OCI-LY1 (cell line): ENCODE measurements around the gene STAT5B.

Source experiments
- H2AFZ ChIP-seq: fragments of 200-600 bp; sonication (generic), shearing (Covaris generic); 2 replicates; pipeline ENCODE4 v1.6.0; 2014; ENCODE audit warnings: antibody characterized with exemption, mild to moderate bottlenecking, low read length
- H3F3A ChIP-seq: fragments of 200-600 bp; sonication (generic), shearing (Covaris generic); 2 replicates; pipeline ENCODE4 v1.6.0; 2014; ENCODE audit warnings: mild to moderate bottlenecking, antibody characterized with exemption, low read length, moderate library complexity; ENCODE audit not compliant: insufficient read depth
- H3K27ac ChIP-seq: fragments of 200-600 bp; sonication (generic); 2 replicates; pipeline ENCODE4 v1.5.1; 2014; ENCODE audit warnings: low read length, mixed run types, mild to moderate bottlenecking, low read depth; ENCODE audit not compliant: poor library complexity, severe bottlenecking
- H3K27me3 ChIP-seq: fragments of 200-600 bp; sonication (generic); 2 replicates; pipeline ENCODE4 v1.6.0; 2014; ENCODE audit warnings: antibody characterized with exemption, mild to moderate bottlenecking, low read length, moderate library complexity; ENCODE audit not compliant: insufficient read depth
- H3K36me3 ChIP-seq: fragments of 200-600 bp; sonication (generic); 2 replicates; pipeline ENCODE4 v1.6.1; 2014; ENCODE audit warnings: mild to moderate bottlenecking, antibody characterized with exemption, low read length, moderate library complexity, mixed read lengths; ENCODE audit not compliant: insufficient read depth
- H3K4me1 ChIP-seq: fragments of 200-600 bp; sonication (generic); 2 replicates; pipeline ENCODE4 v1.5.1; 2014; ENCODE audit warnings: mild to moderate bottlenecking, low read length, moderate library complexity; ENCODE audit not compliant: insufficient read depth, severe bottlenecking
- H3K4me2 ChIP-seq: fragments of 200-600 bp; sonication (generic), shearing (Covaris generic); 2 replicates; pipeline ENCODE4 v1.6.1; 2014; ENCODE audit warnings: low read length
- H3K4me3 ChIP-seq: fragments of 200-600 bp; sonication (generic); 2 replicates; pipeline ENCODE4 v1.5.1; 2014; ENCODE audit warnings: low read length, low read depth, mild to moderate bottlenecking, mixed read lengths; ENCODE audit not compliant: poor library complexity, severe bottlenecking
- H3K79me2 ChIP-seq: fragments of 200-600 bp; shearing (Covaris generic); 2 replicates; pipeline ENCODE4 v1.6.1; 2016; ENCODE audit warnings: mixed run types, low read length, mixed read lengths; ENCODE audit not compliant: insufficient read depth
- H3K9ac ChIP-seq: fragments of 200-600 bp; sonication (generic), shearing (Covaris generic); 2 replicates; pipeline ENCODE4 v1.6.1; 2014; ENCODE audit warnings: mild to moderate bottlenecking, low read length, mixed read lengths
- H3K9me2 ChIP-seq: fragments of 200-600 bp; sonication (generic), shearing (Covaris generic); 2 replicates; pipeline ENCODE4 v1.6.1; 2014; ENCODE audit warnings: low read depth, mild to moderate bottlenecking, low read length, mixed read lengths
- H3K9me3 ChIP-seq: fragments of 200-600 bp; shearing (Covaris generic); 2 replicates; pipeline ENCODE4 v1.6.1; 2014; ENCODE audit warnings: low read length, mixed read lengths
- H4K20me1 ChIP-seq: fragments of 200-600 bp; sonication (generic), shearing (Covaris generic); 2 replicates; pipeline ENCODE4 v1.6.0; 2016; ENCODE audit warnings: mild to moderate bottlenecking, low read length; ENCODE audit not compliant: insufficient read depth
- EZH2 ChIP-seq: fragments of 200-600 bp; sonication (generic), shearing (Covaris generic); IDR thresholded peaks from 2 replicates; pipeline ENCODE4 v1.8.0; 2017; ENCODE audit warnings: borderline replicate concordance, mixed run types, mild to moderate bottlenecking, antibody characterized with exemption, low read length, moderate library complexity, mixed read lengths
- TF ChIP-seq, protein P1 (sequence below): fragments of 200-600 bp; sonication (generic), shearing (Covaris generic); IDR thresholded peaks from 2 replicates; pipeline ENCODE4 v1.5.1; 2017; ENCODE audit warnings: mild to moderate bottlenecking, antibody characterized with exemption, low read length, moderate library complexity, mixed read lengths

The STAT5B gene

DNA sequence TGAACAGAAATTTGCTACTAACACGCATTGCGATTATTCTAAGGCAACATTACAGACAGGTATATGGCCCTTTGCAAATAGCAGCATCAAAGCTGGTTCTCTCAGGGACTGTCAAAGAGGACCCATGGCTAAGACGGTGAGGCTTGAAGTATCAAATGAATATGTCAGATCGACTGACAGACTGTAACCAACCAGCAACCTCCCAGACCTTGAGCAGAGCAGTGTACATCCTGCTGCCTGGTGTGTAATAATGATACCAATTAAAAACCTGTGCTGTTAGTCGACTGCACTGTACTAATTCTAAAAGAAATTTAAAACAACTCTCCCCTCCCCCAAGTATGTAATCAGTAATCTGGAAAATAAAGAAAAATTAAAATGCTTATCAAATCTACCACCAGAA is 46.0 kb downstream of the STAT5B start:
- Histone ChIP-seq H3K9me3 (no peaks in the 10 kb centered on the region), H3K4me1 (no peaks in the 10 kb centered on the region), H3K9ac (no peak overlapping the region), H4K20me1 (no peaks in the 10 kb centered on the region), H3K79me2 (no peaks in the 10 kb centered on the region), H3K4me3 (no peak overlapping the region), H2AFZ (no peak overlapping the region), H3F3A (no peaks in the 10 kb centered on the region), H3K36me3 (no peaks in the 10 kb centered on the region; the same call in 1 of the 2 replicates), H3K27me3 (no peaks in the 10 kb centered on the region), H3K27ac (no peak overlapping the region), H3K9me2 (no peaks in the 10 kb centered on the region), H3K4me2 (no peak overlapping the region)
- TF ChIP-seq EZH2 = no peak
- TF ChIP-seq, protein P1, sequence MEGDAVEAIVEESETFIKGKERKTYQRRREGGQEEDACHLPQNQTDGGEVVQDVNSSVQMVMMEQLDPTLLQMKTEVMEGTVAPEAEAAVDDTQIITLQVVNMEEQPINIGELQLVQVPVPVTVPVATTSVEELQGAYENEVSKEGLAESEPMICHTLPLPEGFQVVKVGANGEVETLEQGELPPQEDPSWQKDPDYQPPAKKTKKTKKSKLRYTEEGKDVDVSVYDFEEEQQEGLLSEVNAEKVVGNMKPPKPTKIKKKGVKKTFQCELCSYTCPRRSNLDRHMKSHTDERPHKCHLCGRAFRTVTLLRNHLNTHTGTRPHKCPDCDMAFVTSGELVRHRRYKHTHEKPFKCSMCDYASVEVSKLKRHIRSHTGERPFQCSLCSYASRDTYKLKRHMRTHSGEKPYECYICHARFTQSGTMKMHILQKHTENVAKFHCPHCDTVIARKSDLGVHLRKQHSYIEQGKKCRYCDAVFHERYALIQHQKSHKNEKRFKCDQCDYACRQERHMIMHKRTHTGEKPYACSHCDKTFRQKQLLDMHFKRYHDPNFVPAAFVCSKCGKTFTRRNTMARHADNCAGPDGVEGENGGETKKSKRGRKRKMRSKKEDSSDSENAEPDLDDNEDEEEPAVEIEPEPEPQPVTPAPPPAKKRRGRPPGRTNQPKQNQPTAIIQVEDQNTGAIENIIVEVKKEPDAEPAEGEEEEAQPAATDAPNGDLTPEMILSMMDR = no peak

DNA sequence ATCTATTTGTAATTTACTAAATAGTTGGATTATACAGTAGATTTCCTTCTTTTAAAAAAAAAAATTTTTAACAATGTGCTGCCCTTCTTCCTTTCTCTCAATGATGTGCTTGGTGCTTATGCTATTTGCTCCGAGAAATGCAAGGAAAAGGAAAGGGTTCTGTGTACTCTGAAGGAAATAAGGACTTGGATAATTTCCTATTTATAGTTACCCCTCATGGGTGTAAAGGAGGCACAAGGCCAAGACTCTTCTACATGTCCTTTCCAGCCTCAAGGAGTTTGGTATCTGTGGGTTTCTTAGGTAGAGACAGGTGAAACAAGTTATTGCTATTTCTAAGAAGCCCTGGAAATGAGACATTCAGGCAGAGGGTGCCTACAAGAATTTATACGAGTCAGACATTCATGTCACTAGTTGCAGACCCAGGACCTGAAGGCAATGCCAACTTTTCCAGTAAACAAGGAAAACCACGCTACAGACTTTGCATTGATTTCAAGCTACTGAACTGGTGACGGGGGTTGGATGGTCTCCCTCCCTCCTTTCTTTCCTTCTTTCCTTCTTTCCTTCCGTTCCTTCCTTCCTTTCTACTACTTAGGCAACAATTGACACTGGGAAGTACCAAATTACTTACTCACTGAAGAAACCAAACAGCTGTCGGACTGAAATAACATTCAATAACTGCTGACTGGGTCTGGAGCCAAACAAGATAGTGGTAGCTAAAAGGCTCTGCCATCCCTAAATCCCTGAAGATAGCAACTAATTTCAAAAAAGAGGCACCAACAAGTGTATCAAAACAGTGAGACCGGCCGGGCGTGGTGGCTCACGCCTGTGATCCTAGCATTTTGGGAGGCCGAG is 48.1 kb downstream of the STAT5B start:
- H3K4me2 ChIP-seq = no peak overlapping the region
- no peaks in the 10 kb centered on the region for H3K9me3 ChIP-seq
- H3K79me2 ChIP-seq = no peaks in the 10 kb centered on the region
- no peaks in the 10 kb centered on the region; the same call in 1 of the 2 replicates for H3K36me3 ChIP-seq
- no peaks in the 10 kb centered on the region for H4K20me1 ChIP-seq
- H3K9me2 ChIP-seq = no peaks in the 10 kb centered on the region
- TF ChIP-seq EZH2 = no peak
- TF ChIP-seq, protein P1 = no peak
- H3K27ac ChIP-seq = no peak overlapping the region
- H3F3A ChIP-seq = no peaks in the 10 kb centered on the region
- no peaks in the 10 kb centered on the region for H3K27me3 ChIP-seq
- no peak overlapping the region for H3K9ac ChIP-seq
- no peak overlapping the region for H3K4me3 ChIP-seq
- no peaks in the 10 kb centered on the region for H3K4me1 ChIP-seq
- H2AFZ ChIP-seq = no peak overlapping the region

DNA sequence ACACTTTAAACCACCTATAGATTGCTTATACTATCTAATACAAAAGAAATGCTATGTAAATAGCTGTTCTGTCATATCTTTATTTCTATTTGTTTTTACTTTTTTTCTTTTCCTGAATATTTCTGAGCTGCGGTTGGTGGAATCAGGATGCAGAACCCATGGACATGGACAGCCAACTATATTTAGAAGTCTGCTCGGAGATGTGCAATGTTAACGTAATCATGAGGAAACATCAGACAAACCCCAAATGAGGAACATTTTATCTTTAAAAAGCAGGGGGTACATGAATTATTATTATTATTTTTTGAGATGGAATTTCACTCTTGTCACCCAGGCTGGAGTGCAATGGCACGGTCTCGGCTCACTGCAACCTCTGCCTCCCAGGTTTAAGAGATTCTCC is 50.5 kb downstream of the STAT5B start:
- H3K4me3 ChIP-seq = no peak overlapping the region
- no peaks in the 10 kb centered on the region for H3K4me1 ChIP-seq
- no peaks in the 10 kb centered on the region for H3K36me3 ChIP-seq
- H3K9me2 ChIP-seq = no peaks in the 10 kb centered on the region
- H3K9me3 ChIP-seq = no peaks in the 10 kb centered on the region
- no peak overlapping the region for H3K4me2 ChIP-seq
- H3K27ac ChIP-seq = no peak overlapping the region
- H4K20me1 ChIP-seq = no peaks in the 10 kb centered on the region
- TF ChIP-seq, protein P1 = no peak
- no peaks in the 10 kb centered on the region for H3K79me2 ChIP-seq
- no peaks in the 10 kb centered on the region for H3K27me3 ChIP-seq
- no peak overlapping the region for H3K9ac ChIP-seq
- no peak overlapping the region for H2AFZ ChIP-seq
- H3F3A ChIP-seq = no peaks in the 10 kb centered on the region
